ENCODE data around the gene TAS2R16. TPM values are rescaled to one million over a fixed set of nuclear protein-coding genes. Genes with fewer than 3 reads are reported as not detected.
A peak's percentile ranks its signal among the peaks of the same experiment; 100 is the strongest.

TAS2R16 gene
- total RNA-seq, 1 experiment from 2014 or later: not detected

GRCh38 chr7:123011766-123012369, 16.4 kb upstream of the TAS2R16 start:
- H3K9me3 ChIP-seq (ENCODE audit: low read length): no peaks in the 10 kb centered on the region
- ChIA-PET CTCF (interaction anchor here (0.7 kb wide), 1 partner anchor 477 kb away, joined by 3 read pairs; no protein-coding TSS in a partner anchor), POLR2A (ENCODE audit: unreplicated experiment) (no interaction called here)
- H3K4me1 ChIP-seq (ENCODE audit: insufficient read depth, low read length): peaks cover 12% of the 10 kb centered on the region
- ATAC-seq: peak; percentile 87
- peak; percentile 53 for DNase-seq
- no peaks in the 10 kb centered on the region for H4K20me1 ChIP-seq (ENCODE audit: low read length)
- no peaks in the 10 kb centered on the region for H3K27me3 ChIP-seq (ENCODE audit: low read length)
- no peak overlapping the region for H3K4me3 ChIP-seq (ENCODE audit: low read length)
- H3K9me2 ChIP-seq (replicated peaks; ENCODE audit: low read length): no peaks in the 10 kb centered on the region
- BruUV-seq (replicated peaks): no TSS peak
- no peak overlapping the region for H2AFZ ChIP-seq (ENCODE audit: low read length)
- peak overlapping the region; percentile 52 for H3K27ac ChIP-seq (ENCODE audit: low read length)
- H3K36me3 ChIP-seq (ENCODE audit: low read depth, low read length): no peaks in the 10 kb centered on the region
- TF ChIP-seq EZH2phosphoT487 (IDR thresholded peaks at IDR 0.05; ENCODE audit: borderline replicate concordance, low read length): no peak
- TF ChIP-seq EZH2 (IDR thresholded peaks at IDR 0.05; ENCODE audit: low read length, unreplicated experiment): no peak
- TF ChIP-seq CTCF (conservative IDR thresholded peaks at IDR 0.05; ENCODE audit: low read depth, low read length): no peak
- no peaks in the 10 kb centered on the region for H3F3A ChIP-seq (ENCODE audit: low read length, unreplicated experiment)
- H3K79me2 ChIP-seq (ENCODE audit: low read length): no peaks in the 10 kb centered on the region
- intact Hi-C loops (cut with micrococcal nuclease): no loop called here
- H3K9ac ChIP-seq (ENCODE audit: low read length): no peak overlapping the region
- H3K4me2 ChIP-seq (ENCODE audit: low read length): peak overlapping the region; percentile 41

DNA sequence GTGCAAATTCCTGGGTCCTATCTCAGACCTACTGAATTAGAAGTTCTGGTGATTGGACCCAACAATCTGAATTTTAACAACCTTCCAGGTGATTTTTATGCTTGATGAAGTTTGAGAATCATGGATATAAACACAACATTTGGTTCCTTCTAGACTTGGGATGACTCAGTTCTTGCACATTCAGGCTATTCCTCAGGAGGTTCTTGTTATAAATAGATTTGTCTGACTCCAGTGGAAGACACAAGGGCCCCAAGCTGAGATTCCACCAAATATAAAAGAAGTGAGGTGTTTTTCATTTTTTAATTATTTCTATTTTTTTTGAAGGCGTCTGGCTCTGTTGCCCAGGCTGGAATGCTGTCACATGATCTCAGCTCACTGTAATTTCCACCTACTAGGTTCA, 9.4 kb upstream of the TAS2R16 start:
- H3K36me3 ChIP-seq (ENCODE audit: low read depth, low read length): no peaks in the 10 kb centered on the region

More for the DNA sequence above, 9.4 kb upstream of the TAS2R16 start:
- intact Hi-C loops (cut with micrococcal nuclease): no loop called here
- Histone ChIP-seq H2AFZ (ENCODE audit: low read length) (no peak overlapping the region), H3F3A (ENCODE audit: low read length, unreplicated experiment) (no peaks in the 10 kb centered on the region), H3K9me3 (ENCODE audit: low read length) (no peaks in the 10 kb centered on the region), H3K9ac (ENCODE audit: low read length) (no peak overlapping the region), H4K20me1 (ENCODE audit: low read length) (no peaks in the 10 kb centered on the region), H3K27me3 (ENCODE audit: low read length) (no peaks in the 10 kb centered on the region), H3K27ac (ENCODE audit: low read length) (no peak overlapping the region), H3K4me2 (ENCODE audit: low read length) (no peak overlapping the region), H3K9me2 (replicated peaks; ENCODE audit: low read length) (no peaks in the 10 kb centered on the region), H3K4me3 (ENCODE audit: low read length) (no peak overlapping the region), H3K4me1 (ENCODE audit: insufficient read depth, low read length) (no peaks in the 10 kb centered on the region), H3K79me2 (ENCODE audit: low read length) (no peaks in the 10 kb centered on the region)
- TF ChIP-seq EZH2phosphoT487 (IDR thresholded peaks at IDR 0.05; ENCODE audit: borderline replicate concordance, low read length): no peak
- no peak for TF ChIP-seq EZH2 (IDR thresholded peaks at IDR 0.05; ENCODE audit: low read length, unreplicated experiment)
- TF ChIP-seq CTCF (conservative IDR thresholded peaks at IDR 0.05; ENCODE audit: low read depth, low read length): no peak
- ATAC-seq (no peak), DNase-seq (no peak)
- no TSS peak for BruUV-seq (replicated peaks)
- POLR2A ChIA-PET (ENCODE audit: unreplicated experiment): no interaction called here
- CTCF ChIA-PET: no interaction called here

Data from PC-3 (cell line).